SK-N-SH treated with all-trans-retinoic acid at 6 μM for 48 hours (cell line): ENCODE measurements around the gene BSN.

Experiments used
- ARNTL ChIP-seq: fragments of 450-650 bp; formaldehyde crosslinking; IDR thresholded peaks from 2 replicates; pipeline ENCODE4 v1.5.0; 2020; ENCODE audit warnings: low read depth, mild to moderate bottlenecking, moderate library complexity, borderline replicate concordance
- GLIS3 ChIP-seq: fragments of 250-450 bp; sonication (Bioruptor Pico); IDR thresholded peaks from 2 replicates; pipeline ENCODE4 v1.5.0; 2020; ENCODE audit warnings: mild to moderate bottlenecking, moderate library complexity
- ZFP3 ChIP-seq: fragments of 250-450 bp; sonication (Bioruptor Pico); IDR thresholded peaks from 2 replicates; pipeline ENCODE4 v1.5.0; 2020; ENCODE audit warnings: mild to moderate bottlenecking, moderate library complexity
- ZNF70 ChIP-seq: fragments of 450-650 bp; formaldehyde crosslinking; IDR thresholded peaks from 2 replicates; pipeline ENCODE4 v1.5.0; 2020; ENCODE audit warnings: mild to moderate bottlenecking, moderate library complexity
- ZNF8 ChIP-seq: fragments of 450-650 bp; formaldehyde crosslinking; IDR thresholded peaks from 2 replicates; pipeline ENCODE4 v1.5.0; 2020; ENCODE audit warnings: mild to moderate bottlenecking, moderate library complexity
- TF ChIP-seq, protein P1 (sequence below): fragments of 250-450 bp; sonication (Bioruptor Pico); IDR thresholded peaks from 2 replicates; pipeline ENCODE4 v1.5.1; 2021; ENCODE audit warnings: mild to moderate bottlenecking, moderate library complexity
- TF ChIP-seq, protein P2 (sequence below): fragments of 250-450 bp; sonication (Bioruptor Pico); IDR thresholded peaks from 2 replicates; pipeline ENCODE4 v1.8.0; 2020; ENCODE audit warnings: mild to moderate bottlenecking, moderate library complexity, borderline replicate concordance
- TF ChIP-seq, protein P3 (sequence below): fragments of 250-450 bp; sonication (Bioruptor Pico); IDR thresholded peaks from 2 replicates; pipeline ENCODE4 v1.8.0; 2021; ENCODE audit warnings: low read depth, mild to moderate bottlenecking, moderate library complexity, borderline replicate concordance

DNA sequence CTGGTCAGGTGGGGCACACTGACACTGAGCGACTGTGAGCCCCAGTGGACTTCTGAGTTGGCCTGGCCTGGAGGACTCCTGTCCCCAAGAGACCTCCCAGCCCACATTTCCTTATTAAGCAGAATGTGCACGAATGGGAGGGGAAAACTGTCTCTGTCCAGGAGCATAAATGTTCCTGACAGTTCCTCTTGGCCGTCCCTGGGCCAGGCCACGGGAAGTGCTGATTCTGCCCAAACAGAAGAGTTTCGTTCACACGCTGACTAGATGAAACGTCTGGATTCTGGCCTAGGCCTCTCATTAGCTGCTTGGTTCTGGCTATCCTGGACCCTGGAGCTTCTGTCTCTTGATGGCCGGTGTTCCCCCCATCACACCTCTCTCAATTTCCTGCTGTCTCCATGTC is 90.4 kb downstream of the BSN start:
- TF ChIP-seq, protein P1, sequence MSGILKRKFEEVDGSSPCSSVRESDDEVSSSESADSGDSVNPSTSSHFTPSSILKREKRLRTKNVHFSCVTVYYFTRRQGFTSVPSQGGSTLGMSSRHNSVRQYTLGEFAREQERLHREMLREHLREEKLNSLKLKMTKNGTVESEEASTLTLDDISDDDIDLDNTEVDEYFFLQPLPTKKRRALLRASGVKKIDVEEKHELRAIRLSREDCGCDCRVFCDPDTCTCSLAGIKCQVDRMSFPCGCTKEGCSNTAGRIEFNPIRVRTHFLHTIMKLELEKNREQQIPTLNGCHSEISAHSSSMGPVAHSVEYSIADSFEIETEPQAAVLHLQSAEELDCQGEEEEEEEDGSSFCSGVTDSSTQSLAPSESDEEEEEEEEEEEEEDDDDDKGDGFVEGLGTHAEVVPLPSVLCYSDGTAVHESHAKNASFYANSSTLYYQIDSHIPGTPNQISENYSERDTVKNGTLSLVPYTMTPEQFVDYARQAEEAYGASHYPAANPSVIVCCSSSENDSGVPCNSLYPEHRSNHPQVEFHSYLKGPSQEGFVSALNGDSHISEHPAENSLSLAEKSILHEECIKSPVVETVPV (CRISPR knock-in tag) = no peak
- TF ChIP-seq ZNF70 (CRISPR knock-in tag) (no peak), ZFP3 (CRISPR knock-in tag) (no peak), ZNF8 (CRISPR knock-in tag) (no peak), ARNTL (CRISPR knock-in tag) (no peak), GLIS3 (CRISPR knock-in tag) (no peak)
- TF ChIP-seq, protein P2, sequence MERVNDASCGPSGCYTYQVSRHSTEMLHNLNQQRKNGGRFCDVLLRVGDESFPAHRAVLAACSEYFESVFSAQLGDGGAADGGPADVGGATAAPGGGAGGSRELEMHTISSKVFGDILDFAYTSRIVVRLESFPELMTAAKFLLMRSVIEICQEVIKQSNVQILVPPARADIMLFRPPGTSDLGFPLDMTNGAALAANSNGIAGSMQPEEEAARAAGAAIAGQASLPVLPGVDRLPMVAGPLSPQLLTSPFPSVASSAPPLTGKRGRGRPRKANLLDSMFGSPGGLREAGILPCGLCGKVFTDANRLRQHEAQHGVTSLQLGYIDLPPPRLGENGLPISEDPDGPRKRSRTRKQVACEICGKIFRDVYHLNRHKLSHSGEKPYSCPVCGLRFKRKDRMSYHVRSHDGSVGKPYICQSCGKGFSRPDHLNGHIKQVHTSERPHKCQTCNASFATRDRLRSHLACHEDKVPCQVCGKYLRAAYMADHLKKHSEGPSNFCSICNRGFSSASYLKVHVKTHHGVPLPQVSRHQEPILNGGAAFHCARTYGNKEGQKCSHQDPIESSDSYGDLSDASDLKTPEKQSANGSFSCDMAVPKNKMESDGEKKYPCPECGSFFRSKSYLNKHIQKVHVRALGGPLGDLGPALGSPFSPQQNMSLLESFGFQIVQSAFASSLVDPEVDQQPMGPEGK (CRISPR knock-in tag) = no peak
- TF ChIP-seq, protein P3, sequence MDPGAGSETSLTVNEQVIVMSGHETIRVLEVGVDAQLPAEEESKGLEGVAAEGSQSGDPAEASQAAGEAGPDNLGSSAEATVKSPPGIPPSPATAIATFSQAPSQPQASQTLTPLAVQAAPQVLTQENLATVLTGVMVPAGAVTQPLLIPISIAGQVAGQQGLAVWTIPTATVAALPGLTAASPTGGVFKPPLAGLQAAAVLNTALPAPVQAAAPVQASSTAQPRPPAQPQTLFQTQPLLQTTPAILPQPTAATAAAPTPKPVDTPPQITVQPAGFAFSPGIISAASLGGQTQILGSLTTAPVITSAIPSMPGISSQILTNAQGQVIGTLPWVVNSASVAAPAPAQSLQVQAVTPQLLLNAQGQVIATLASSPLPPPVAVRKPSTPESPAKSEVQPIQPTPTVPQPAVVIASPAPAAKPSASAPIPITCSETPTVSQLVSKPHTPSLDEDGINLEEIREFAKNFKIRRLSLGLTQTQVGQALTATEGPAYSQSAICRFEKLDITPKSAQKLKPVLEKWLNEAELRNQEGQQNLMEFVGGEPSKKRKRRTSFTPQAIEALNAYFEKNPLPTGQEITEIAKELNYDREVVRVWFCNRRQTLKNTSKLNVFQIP (CRISPR knock-in tag) = no peak
